Testis (tissue), 3 donors: ENCODE results near the gene PIGO. TPM values are rescaled to one million over a fixed set of nuclear protein-coding genes. Genes with fewer than 3 reads are reported as not detected.

Experiments used
- DNase-seq: peaks from one replicate; pipeline ENCODE4 v3.0.0-alpha.2; 2019
- H3K27ac ChIP-seq, 2 donors: fragments of 200-600 bp; sonication (generic); one replicate each; pipeline ENCODE4 v1.5.1; 2019
- H3K27me3 ChIP-seq: fragments of 200-600 bp; sonication (generic); one replicate; pipeline ENCODE4 v1.5.1; 2019
- H3K36me3 ChIP-seq: fragments of 200-600 bp; sonication (generic); one replicate; pipeline ENCODE4 v1.5.1; 2017; ENCODE audit warnings: low read depth; ENCODE audit errors: missing control alignments
- H3K4me1 ChIP-seq: fragments of 200-600 bp; sonication (generic); one replicate; pipeline ENCODE4 v1.5.1; 2019
- H3K4me3 ChIP-seq, 2 donors: fragments of 200-600 bp; sonication (generic); one replicate each; pipeline ENCODE4 v1.5.1; 2017 to 2019
- H3K9me3 ChIP-seq: fragments of 200-600 bp; sonication (generic); one replicate; pipeline ENCODE4 v1.5.1; 2017
- POLR2A ChIP-seq: fragments of 450-650 bp; IDR thresholded peaks from one replicate; pipeline ENCODE4 v1.6.1; 2017; ENCODE audit warnings: antibody characterized with exemption, mild to moderate bottlenecking, moderate library complexity
- WGBS, 2 donors: methylation state at CpG; one replicate each; pipeline ENCODE4 v1.1.5; 2018; 5-methylcytosine and 5-hydroxymethylcytosine counted together
- intact Hi-C: fragments of 100-400 bp; cut with DNase I; formaldehyde crosslinking; loops from one replicate; pipeline ENCODE4 v1.15.1; 2023; ENCODE audit warnings: low total_unique reads
- polyA plus RNA-seq: library from polyadenylated mRNA; stranded (reverse); fragments of 350-450 nt; fragmentation: Illumina TruSeq; extraction: RNeasy Lipid Tissue Mini Kit (QIAGEN cat#74804); gene quantifications from one replicate; pipeline ENCODE4 v1.2.3, GENCODE V29; 2014; ENCODE audit warnings: low read depth, low replicate concordance; ENCODE audit not compliant: insufficient read depth
- total RNA-seq, 2 donors: library from RNA; depleted of rRNA; stranded (reverse); fragments of >200 nt; gene quantifications; one replicate each; pipeline ENCODE4 v1.2.3, GENCODE V29; 2016
- TF ChIP-seq, protein P1 (sequence below), 3 experiments: fragments of 450-650 bp in 2 of 3; fragments of 200-600 bp in 1 of 3; sonication (generic) in 1 of 3; IDR thresholded peaks; one replicate each; pipeline ENCODE4 v1.5.1; 2016 to 2019; ENCODE audit warnings: antibody characterized with exemption in 3 of 3, mild to moderate bottlenecking in 2 of 3, moderate library complexity in 1 of 3

Gene PIGO
- total and polyA plus RNA-seq, 3 donors from 2014 or later, result 27.6 to 41.4 (median 33.1) TPM

DNA sequence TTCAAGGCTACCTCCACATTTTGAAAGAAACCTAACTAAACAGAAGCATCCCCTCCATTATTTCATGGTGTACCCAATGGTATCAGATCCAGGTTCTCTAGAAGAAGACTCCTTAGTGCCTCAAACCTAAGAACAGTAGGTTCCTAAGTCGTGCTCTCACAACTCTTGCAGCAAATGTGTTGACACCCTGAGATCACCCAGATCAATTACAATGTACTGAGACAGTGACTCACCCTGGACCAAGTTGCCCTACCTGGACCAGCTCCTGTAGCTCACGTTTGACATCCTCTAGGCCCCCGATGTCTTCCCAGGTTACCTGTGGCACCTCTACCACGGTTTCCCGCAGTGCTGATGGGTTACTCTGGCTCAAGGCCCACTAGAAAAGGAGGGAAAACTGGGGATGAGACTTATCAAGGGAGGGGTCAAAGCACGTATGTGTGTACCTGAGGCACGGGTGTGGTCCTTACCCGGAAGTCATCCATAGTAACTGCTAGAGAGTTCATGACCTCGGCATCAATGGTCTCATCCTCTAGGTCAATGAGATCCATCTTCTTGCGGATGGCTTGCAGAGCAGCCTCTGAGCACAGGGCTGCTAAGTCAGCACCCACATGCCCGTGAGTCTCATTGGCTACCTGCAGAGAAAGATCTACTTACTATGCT is 35.7 kb downstream of the PIGO start:
- H3K9me3 ChIP-seq, result no peaks in the 10 kb centered on the region
- no peaks in the 10 kb centered on the region for H3K27me3 ChIP-seq
- H3K27ac ChIP-seq, result no peak overlapping the region
- H3K4me3 ChIP-seq, result no peak overlapping the region
- no peaks in the 10 kb centered on the region for H3K4me1 ChIP-seq
- 91 to 93% methylated on average over 11 of the region's 11 CpGs for WGBS, 2 donors
- intact Hi-C loops, result no loop called here
- no peaks in the 10 kb centered on the region for H3K36me3 ChIP-seq
- no peak for DNase-seq
- TF ChIP-seq, protein P1, sequence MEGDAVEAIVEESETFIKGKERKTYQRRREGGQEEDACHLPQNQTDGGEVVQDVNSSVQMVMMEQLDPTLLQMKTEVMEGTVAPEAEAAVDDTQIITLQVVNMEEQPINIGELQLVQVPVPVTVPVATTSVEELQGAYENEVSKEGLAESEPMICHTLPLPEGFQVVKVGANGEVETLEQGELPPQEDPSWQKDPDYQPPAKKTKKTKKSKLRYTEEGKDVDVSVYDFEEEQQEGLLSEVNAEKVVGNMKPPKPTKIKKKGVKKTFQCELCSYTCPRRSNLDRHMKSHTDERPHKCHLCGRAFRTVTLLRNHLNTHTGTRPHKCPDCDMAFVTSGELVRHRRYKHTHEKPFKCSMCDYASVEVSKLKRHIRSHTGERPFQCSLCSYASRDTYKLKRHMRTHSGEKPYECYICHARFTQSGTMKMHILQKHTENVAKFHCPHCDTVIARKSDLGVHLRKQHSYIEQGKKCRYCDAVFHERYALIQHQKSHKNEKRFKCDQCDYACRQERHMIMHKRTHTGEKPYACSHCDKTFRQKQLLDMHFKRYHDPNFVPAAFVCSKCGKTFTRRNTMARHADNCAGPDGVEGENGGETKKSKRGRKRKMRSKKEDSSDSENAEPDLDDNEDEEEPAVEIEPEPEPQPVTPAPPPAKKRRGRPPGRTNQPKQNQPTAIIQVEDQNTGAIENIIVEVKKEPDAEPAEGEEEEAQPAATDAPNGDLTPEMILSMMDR (IDR thresholded peaks at IDR 0.05), result no peak
- no peak for TF ChIP-seq POLR2A

- Histone ChIP-seq H3K4me3 (no peak overlapping the region), H3K27me3 (no peaks in the 10 kb centered on the region), H3K36me3 (no peaks in the 10 kb centered on the region), H3K4me1 (no peaks in the 10 kb centered on the region), H3K27ac (no peak overlapping the region), H3K9me3 (no peaks in the 10 kb centered on the region)
- no peak for TF ChIP-seq POLR2A
- TF ChIP-seq, protein P1 (IDR thresholded peaks at IDR 0.05), result no peak
- no peak for DNase-seq
- intact Hi-C loops, result no loop called here
- 96 to 99% methylated on average over 10 of the region's 10 CpGs for WGBS, 2 donors
Measured at GRCh38 chr9:35059438-35059837, 37.0 kb downstream of the PIGO start.

- intact Hi-C loops, result no loop called here
- no peak for TF ChIP-seq POLR2A
- TF ChIP-seq, protein P1 (IDR thresholded peaks at IDR 0.05), result no peak
- no peaks in the 10 kb centered on the region for H3K4me1 ChIP-seq
- no peaks in the 10 kb centered on the region for H3K36me3 ChIP-seq
- WGBS, 2 donors, result 92 to 93% methylated on average over 8 of the region's 8 CpGs
- no peaks in the 10 kb centered on the region for H3K9me3 ChIP-seq
- H3K27ac ChIP-seq, result no peak overlapping the region
- no peak for DNase-seq
- H3K27me3 ChIP-seq, result no peaks in the 10 kb centered on the region
- H3K4me3 ChIP-seq, result no peak overlapping the region
Measured at GRCh38 chr9:35057271-35057620, 39.1 kb downstream of the PIGO start.

- DNase-seq, result no peak
- 96 to 97% methylated on average over 9 of the region's 9 CpGs for WGBS, 2 donors
- Histone ChIP-seq H3K27ac (no peak overlapping the region), H3K27me3 (no peaks in the 10 kb centered on the region), H3K4me1 (no peaks in the 10 kb centered on the region), H3K36me3 (no peaks in the 10 kb centered on the region), H3K9me3 (no peaks in the 10 kb centered on the region), H3K4me3 (no peak overlapping the region)
- TF ChIP-seq, protein P1 (IDR thresholded peaks at IDR 0.05), result no peak
- no peak for TF ChIP-seq POLR2A
- intact Hi-C loops, result no loop called here
Measured at GRCh38 chr9:35056571-35057270, 39.7 kb downstream of the PIGO start.
